GM04503 (cell line): ENCODE results near the gene MAP6.
"Not testable (repeated sequence)": the region's sequence is repeated elsewhere in the genome, so short reads cannot be mapped to it uniquely, and the experiment has no call there.

Experiments used
- DNase-seq: peaks from one replicate; pipeline ENCODE4 v3.0.0-alpha.2; 2012; ENCODE audit warnings: low read depth

The MAP6 gene

GRCh38 chr11:75591371-75591770 lies 77.5 kb downstream of the MAP6 start:
- DNase-seq = no peak

- DNase-seq = no peak
Measured at GRCh38 chr11:75589933-75590332, 78.9 kb downstream of the MAP6 start.

GRCh38 chr11:75589051-75589450 lies 79.8 kb downstream of the MAP6 start:
- DNase-seq = no peak

- DNase-seq = no peak
Measured at GRCh38 chr11:75588051-75588481, 80.8 kb downstream of the MAP6 start.

GRCh38 chr11:75586395-75586794 lies 82.4 kb downstream of the MAP6 start:
- no peak for DNase-seq

- DNase-seq = no peak
Measured at GRCh38 chr11:75585293-75585670, 83.6 kb downstream of the MAP6 start.

GRCh38 chr11:75584659-75585292 lies 84.1 kb downstream of the MAP6 start:
- DNase-seq = not testable (repeated sequence)

GRCh38 chr11:75583718-75584658 lies 84.8 kb downstream of the MAP6 start:
- no peak for DNase-seq

- no peak for DNase-seq
Measured at GRCh38 chr11:75582895-75583717, 85.7 kb downstream of the MAP6 start.

GRCh38 chr11:75582506-75582894 lies 86.3 kb downstream of the MAP6 start:
- DNase-seq = no peak

GRCh38 chr11:75579841-75580240 lies 89.0 kb downstream of the MAP6 start:
- no peak for DNase-seq

- DNase-seq = no peak
Measured at GRCh38 chr11:75578977-75579376, 89.9 kb downstream of the MAP6 start.

GRCh38 chr11:75577207-75577606 lies 91.6 kb downstream of the MAP6 start:
- DNase-seq = no peak

- no peak for DNase-seq
Measured at GRCh38 chr11:75576499-75576918, 92.3 kb downstream of the MAP6 start.

- no peak for DNase-seq
Measured at GRCh38 chr11:75576017-75576416, 92.8 kb downstream of the MAP6 start.

- no peak for DNase-seq
Measured at GRCh38 chr11:75574698-75575602, 93.9 kb downstream of the MAP6 start.

GRCh38 chr11:75572744-75573143 lies 96.1 kb downstream of the MAP6 start:
- no peak for DNase-seq

GRCh38 chr11:75571625-75572024 lies 97.2 kb downstream of the MAP6 start:
- no peak for DNase-seq

GRCh38 chr11:75570559-75571139 lies 98.2 kb downstream of the MAP6 start:
- no peak for DNase-seq

GRCh38 chr11:75568616-75569219 lies 100.1 kb downstream of the MAP6 start:
- DNase-seq = no peak

- no peak for DNase-seq
Measured at GRCh38 chr11:75567971-75568370, 100.9 kb downstream of the MAP6 start.
